Measurements from ENCODE around the gene BOC. TPM values are rescaled to one million over a fixed set of nuclear protein-coding genes. Genes with fewer than 3 reads are reported as not detected.

BOC gene
- total and polyA plus RNA-seq, 5 experiments from 2014 or later = not detected

DNA sequence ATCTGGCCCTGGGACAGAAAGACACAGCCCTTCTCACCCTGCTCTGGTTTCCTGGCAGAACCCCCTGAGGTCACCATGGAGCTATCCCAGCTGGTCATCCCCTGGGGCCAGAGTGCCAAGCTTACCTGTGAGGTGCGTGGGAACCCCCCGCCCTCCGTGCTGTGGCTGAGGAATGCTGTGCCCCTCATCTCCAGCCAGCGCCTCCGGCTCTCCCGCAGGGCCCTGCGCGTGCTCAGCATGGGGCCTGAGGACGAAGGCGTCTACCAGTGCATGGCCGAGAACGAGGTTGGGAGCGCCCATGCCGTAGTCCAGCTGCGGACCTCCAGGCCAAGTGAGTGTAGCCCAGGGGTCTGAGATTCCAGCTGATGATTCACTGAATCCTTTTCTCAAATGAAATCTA is 61.7 kb downstream of the BOC start:
- Mint-ChIP-seq H3K36me3 (no peaks in the 10 kb centered on the region), H3K27me3 (peaks cover 0 to 14% (median 0%) of the 10 kb centered on the region in 5 donors), H3K27ac (no peak overlapping the region), H3K4me1 (peaks cover 4 to 20% (median 10%) of the 10 kb centered on the region in 4 donors), H3K4me3 (no peak overlapping the region), H3K9me3 (no peaks in the 10 kb centered on the region)
- ATAC-seq = no peak
- POLR2A ChIA-PET = no interaction called here
- no peak for DNase-seq

DNA sequence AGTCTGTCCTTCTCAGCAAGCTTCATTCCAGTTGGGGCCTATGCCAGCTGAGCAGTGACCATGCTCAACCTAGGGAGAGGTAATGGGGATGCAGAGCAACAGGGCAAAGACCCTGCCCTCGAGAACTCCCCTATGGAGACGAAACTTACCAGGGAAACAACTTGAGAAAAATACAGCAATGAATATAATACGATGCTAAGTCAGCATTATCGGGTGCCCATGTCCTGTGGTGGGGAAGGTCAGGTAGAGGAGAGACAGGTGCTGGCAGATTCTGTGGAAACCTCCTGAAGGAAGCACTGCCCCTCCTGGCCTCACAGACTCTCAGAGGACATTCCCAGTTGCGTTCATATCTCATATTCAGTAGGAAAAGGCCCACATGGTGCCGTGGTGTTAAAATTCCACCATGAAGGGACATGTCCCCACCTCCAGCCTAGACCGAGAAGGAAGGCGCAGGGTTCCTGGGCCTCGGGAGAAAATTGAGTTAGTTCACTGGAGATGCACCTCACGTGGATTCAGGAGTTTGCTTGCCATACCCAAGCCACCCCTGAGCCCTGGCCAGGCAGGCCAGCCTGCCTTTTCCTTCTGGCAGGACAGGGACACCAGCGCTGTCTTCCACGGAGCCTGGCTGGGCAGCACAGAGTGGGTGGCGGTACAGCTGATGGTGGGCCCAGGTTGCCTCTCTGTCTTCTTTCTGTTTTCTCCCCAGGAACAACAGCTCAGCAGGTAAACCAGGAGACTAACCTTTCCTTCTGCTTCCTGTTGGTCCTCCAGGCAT is 62.4 kb downstream of the BOC start:
- H3K4me1 Mint-ChIP-seq = peaks cover 4 to 20% (median 10%) of the 10 kb centered on the region in 4 donors
- no peak overlapping the region for H3K4me3 Mint-ChIP-seq
- POLR2A ChIA-PET = no interaction called here
- H3K27ac Mint-ChIP-seq = no peak overlapping the region
- DNase-seq = no peak
- peaks cover 0 to 13% (median 0%) of the 10 kb centered on the region in 5 donors for H3K27me3 Mint-ChIP-seq
- H3K36me3 Mint-ChIP-seq = no peaks in the 10 kb centered on the region
- no peaks in the 10 kb centered on the region for H3K9me3 Mint-ChIP-seq
- no peak for ATAC-seq

DNA sequence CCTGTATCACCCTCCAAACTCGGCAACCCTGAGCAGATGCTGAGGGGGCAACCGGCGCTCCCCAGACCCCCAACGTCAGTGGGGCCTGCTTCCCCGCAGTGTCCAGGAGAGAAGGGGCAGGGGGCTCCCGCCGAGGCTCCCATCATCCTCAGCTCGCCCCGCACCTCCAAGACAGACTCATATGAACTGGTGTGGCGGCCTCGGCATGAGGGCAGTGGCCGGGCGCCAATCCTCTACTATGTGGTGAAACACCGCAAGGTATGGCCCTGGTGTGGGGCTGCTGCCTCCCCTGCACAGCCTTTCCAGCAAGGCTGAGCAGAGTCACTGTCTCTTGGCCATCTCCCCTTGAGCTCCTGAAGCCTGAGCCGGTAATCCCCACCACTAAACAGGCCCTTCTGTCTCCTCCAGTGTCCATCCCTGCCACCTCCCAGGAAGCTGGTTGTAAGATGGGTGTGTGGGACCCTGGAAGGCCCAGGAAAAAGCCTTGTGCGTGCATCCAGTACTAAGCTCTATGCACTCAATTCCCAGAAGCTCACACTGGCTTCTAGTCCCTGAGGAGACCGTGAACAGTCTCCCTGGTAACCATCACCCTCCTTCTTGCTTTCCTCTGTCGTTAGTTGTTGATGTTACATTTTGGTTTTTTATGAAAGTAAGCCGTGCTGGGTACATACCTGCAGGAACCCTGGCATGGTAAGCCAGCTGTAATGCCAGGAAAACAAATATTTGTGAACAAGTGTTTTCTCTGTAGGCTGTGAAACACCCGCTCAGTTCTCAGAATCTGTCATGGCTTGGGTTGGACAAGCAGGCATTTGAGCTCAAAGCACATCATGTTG is 63.3 kb downstream of the BOC start:
- Mint-ChIP-seq H3K4me3 (no peak overlapping the region), H3K4me1 (peaks cover 4 to 20% (median 10%) of the 10 kb centered on the region in 4 donors), H3K36me3 (no peaks in the 10 kb centered on the region), H3K27me3 (peaks cover 0 to 15% (median 0%) of the 10 kb centered on the region in 5 donors), H3K9me3 (no peaks in the 10 kb centered on the region), H3K27ac (peak overlapping the region in 1 of 10 donors; percentile 29)
- DNase-seq = no peak
- ATAC-seq = no peak
- POLR2A ChIA-PET = no interaction called here

DNA sequence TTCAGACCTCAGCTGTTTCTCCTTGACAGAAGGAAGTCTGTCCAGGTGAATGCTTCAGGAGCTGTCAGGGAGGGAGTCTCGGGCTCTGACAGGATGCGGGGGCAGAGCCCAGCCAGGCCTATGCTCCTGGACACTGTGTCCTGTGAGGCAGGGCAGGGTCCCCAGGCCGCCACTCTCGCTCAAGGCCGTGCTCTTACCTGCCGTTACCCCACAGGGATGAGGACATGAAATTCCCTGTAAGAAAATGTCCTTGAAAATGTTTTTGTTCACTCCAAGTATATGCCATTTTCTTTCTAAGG is 63.9 kb downstream of the BOC start:
- Mint-ChIP-seq H3K4me3 (no peak overlapping the region), H3K4me1 (peaks cover 4 to 20% (median 10%) of the 10 kb centered on the region in 4 donors), H3K9me3 (no peaks in the 10 kb centered on the region), H3K27ac (peak overlapping the region in 1 of 10 donors; percentile 29), H3K36me3 (no peaks in the 10 kb centered on the region), H3K27me3 (peaks cover 0 to 15% (median 0%) of the 10 kb centered on the region in 5 donors)
- no peak for ATAC-seq
- POLR2A ChIA-PET = no interaction called here
- no peak for DNase-seq

DNA sequence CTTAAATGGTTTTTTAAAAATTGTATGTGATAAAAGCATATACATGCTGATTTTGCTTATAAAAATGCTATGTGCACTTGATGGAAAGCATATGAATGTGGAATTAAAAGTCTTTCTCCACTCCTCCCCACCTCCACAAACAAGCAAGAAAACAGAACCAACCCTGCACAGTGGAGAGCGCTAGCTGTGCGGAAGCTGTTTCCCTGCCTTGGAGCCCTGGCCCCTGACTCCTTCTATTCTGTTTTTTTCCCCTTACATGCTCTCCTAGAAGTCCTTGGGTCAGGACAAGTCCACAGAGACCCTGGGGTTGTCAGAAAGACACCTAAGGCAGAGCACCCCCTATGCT is 64.2 kb downstream of the BOC start:
- peak overlapping the region in 1 of 10 donors; percentile 19 for H3K27ac Mint-ChIP-seq
- POLR2A ChIA-PET = no interaction called here

DNA sequence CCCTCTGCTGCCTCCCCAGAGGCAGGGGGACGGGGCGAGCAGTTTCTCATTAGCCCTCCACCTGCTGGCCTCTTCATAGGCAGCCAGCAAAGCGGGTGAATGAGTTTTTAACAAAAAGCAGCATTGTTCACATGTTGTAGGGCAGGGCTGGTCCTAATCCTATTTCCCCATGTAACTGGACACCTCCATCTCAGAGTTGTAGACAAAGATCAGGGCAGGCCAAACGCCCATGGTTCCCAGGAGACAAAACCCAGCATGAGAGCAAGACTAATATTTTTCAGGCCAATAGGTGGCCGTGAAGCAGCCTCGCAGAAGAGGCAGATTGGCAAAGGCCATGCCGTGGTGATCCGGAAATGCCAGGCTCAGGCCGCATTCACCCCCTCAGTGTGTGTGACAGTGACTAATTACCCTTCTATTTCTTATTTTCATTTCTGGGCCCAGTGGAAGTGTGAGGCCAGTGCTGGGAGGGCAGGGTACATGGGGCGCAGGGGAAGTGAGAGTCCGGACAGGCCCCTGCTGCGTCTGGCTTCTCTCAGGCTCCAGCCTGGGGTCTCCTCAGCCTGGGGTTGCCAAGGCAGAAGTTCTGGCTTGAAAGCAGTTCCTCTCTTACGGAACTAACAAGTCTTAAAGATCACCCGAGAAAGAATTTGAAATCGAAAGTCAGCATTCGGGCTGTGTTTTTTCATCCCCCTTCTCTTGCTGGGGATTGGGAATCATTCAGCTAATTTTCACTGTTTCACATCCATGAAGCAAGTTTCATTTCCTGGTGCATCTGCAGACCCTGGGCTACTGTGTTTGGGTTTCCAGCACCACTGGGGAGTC is 64.8 kb downstream of the BOC start:
- Mint-ChIP-seq H3K36me3 (no peaks in the 10 kb centered on the region), H3K4me3 (peak overlapping the region in 3 of 10 donors; percentile 22 to 64 (median 23)), H3K27ac (peak overlapping the region in 4 of 10 donors; percentile 11 to 59 (median 30)), H3K27me3 (peaks cover 0 to 15% (median 0%) of the 10 kb centered on the region in 5 donors), H3K4me1 (peaks cover 4 to 20% (median 10%) of the 10 kb centered on the region in 4 donors), H3K9me3 (no peaks in the 10 kb centered on the region)
- no peak for DNase-seq
- POLR2A ChIA-PET = no interaction called here
- ATAC-seq = no peak

More for the DNA sequence above, 64.2 kb downstream of the BOC start:
- H3K36me3 Mint-ChIP-seq = no peaks in the 10 kb centered on the region
- H3K9me3 Mint-ChIP-seq = no peaks in the 10 kb centered on the region
- no peak for DNase-seq
- peak overlapping the region in 1 of 10 donors; percentile 22 for H3K4me3 Mint-ChIP-seq
- peaks cover 4 to 20% (median 10%) of the 10 kb centered on the region in 4 donors for H3K4me1 Mint-ChIP-seq
- H3K27me3 Mint-ChIP-seq = peaks cover 0 to 15% (median 0%) of the 10 kb centered on the region in 5 donors
- no peak for ATAC-seq

DNA sequence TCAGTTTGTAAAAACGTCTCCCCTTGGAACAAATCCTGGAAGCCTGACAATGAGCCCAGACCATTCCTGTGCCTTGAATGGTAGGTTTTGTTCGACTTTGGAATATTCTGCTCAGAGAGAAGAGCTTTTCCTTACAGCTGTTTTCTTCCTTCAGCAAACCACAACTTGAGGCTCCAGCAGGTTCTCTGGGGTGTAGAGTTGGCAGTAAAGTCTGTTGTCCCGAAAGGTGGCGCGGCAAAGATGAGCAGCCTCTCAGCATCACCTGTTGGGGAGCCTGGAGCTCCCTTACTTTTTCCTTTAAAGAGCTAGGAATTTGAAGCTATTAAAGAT is 65.4 kb downstream of the BOC start:
- Mint-ChIP-seq H3K9me3 (no peaks in the 10 kb centered on the region), H3K4me1 (peaks cover 4 to 20% (median 10%) of the 10 kb centered on the region in 4 donors), H3K36me3 (no peaks in the 10 kb centered on the region), H3K27me3 (peaks cover 0 to 15% (median 0%) of the 10 kb centered on the region in 5 donors), H3K4me3 (peak overlapping the region in 2 of 10 donors; percentile 10 to 64), H3K27ac (peak overlapping the region in 1 of 10 donors; percentile 19)
- POLR2A ChIA-PET = no interaction called here
- DNase-seq = no peak
- ATAC-seq = no peak

DNA sequence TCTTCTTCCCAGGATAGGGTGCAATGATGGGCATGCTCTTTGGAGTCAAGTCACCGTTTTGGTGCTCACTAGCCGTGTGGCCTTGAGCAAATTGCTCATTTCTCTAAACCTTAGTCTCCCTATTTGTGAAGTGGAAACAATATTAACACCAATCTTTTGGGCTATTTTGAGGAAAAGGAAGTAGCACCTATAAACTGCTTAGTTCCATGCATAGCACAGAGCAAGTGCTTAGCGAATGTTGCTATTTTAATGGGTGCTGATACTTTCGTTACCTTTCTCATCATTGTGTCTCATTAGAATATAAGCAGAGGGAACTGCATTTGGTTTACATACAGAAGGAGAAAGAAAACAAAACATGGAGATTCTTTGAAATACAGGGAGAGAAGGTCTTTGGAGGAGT is 66.1 kb downstream of the BOC start:
- no peaks in the 10 kb centered on the region for H3K36me3 Mint-ChIP-seq
- POLR2A ChIA-PET = no interaction called here
- peaks cover 4 to 20% (median 10%) of the 10 kb centered on the region in 4 donors for H3K4me1 Mint-ChIP-seq
- H3K4me3 Mint-ChIP-seq = no peak overlapping the region
- H3K27me3 Mint-ChIP-seq = peaks cover 0 to 15% (median 0%) of the 10 kb centered on the region in 5 donors
- no peak for ATAC-seq
- H3K27ac Mint-ChIP-seq = no peak overlapping the region
- no peaks in the 10 kb centered on the region for H3K9me3 Mint-ChIP-seq
- DNase-seq = no peak

DNA sequence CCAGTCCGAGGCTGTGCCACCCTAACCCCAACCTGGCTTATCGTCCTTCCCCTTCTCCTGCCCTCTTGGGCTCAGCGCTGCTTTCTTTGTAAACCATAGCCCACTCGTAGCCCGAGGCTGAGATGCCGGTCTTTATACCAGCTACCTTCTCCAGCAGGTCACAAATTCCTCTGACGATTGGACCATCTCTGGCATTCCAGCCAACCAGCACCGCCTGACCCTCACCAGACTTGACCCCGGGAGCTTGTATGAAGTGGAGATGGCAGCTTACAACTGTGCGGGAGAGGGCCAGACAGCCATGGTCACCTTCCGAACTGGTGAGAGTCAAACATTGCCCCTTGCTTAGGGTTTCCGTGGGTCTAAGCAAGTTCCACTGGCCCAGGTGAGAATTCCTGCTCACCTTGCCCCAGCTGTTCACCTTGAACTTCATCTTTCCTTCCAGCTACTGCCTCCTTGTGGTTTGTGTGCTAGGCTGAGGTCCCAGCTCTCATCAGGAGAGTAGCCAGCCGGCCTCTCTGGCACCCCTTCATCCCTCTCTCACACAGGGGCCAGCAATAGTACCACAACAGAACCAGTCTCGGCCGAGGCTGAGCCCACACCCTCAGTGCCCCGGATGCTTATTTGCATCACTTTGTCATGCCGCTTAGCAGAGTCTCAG is 66.7 kb downstream of the BOC start:
- no peak overlapping the region for H3K27ac Mint-ChIP-seq
- no peaks in the 10 kb centered on the region for H3K36me3 Mint-ChIP-seq
- H3K4me3 Mint-ChIP-seq = no peak overlapping the region
- POLR2A ChIA-PET = no interaction called here
- no peak for ATAC-seq
- H3K27me3 Mint-ChIP-seq = peaks cover 0 to 15% (median 0%) of the 10 kb centered on the region in 5 donors
- H3K4me1 Mint-ChIP-seq = peaks cover 5 to 20% (median 10%) of the 10 kb centered on the region in 4 donors
- H3K9me3 Mint-ChIP-seq = no peaks in the 10 kb centered on the region
- DNase-seq = no peak

DNA sequence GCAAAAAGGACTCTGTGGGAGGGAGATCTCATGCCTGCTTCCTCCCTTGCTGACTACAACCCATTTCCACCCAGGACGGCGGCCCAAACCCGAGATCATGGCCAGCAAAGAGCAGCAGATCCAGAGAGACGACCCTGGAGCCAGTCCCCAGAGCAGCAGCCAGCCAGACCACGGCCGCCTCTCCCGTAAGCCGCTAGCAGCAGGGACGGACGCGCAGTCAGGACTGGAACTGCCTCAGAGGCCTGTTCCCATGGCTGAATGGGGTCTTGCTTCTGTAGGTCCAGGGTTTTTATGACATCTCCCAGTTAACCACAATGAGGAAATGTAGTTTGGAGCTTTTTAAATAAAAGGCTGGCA is 67.2 kb downstream of the BOC start:
- Mint-ChIP-seq H3K36me3 (no peaks in the 10 kb centered on the region), H3K4me1 (peaks cover 5 to 20% (median 10%) of the 10 kb centered on the region in 4 donors), H3K27ac (peak overlapping the region in 1 of 10 donors; percentile 76), H3K4me3 (no peak overlapping the region), H3K9me3 (no peaks in the 10 kb centered on the region), H3K27me3 (peaks cover 0 to 15% (median 0%) of the 10 kb centered on the region in 5 donors)
- POLR2A ChIA-PET = no interaction called here
- ATAC-seq (no peak), DNase-seq (no peak)

DNA sequence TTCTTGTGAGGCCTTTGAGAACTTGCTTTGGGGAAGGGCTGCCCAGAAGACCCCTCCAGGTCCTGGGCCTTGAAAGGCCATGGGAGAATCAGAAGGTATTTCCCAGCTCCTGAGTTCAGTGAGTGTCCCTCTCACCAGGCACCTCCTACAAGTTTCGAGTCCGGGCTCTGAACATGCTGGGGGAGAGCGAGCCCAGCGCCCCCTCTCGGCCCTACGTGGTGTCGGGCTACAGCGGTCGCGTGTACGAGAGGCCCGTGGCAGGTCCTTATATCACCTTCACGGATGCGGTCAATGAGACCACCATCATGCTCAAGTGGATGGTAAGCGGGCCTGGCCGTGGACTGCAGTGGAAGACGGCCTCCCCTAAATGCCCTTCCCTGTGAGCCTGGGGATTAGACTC is 68.3 kb downstream of the BOC start:
- H3K4me3 Mint-ChIP-seq = no peak overlapping the region
- DNase-seq = no peak
- H3K9me3 Mint-ChIP-seq = no peaks in the 10 kb centered on the region
- peaks cover 5 to 20% (median 10%) of the 10 kb centered on the region in 4 donors for H3K4me1 Mint-ChIP-seq
- peaks cover 0 to 12% (median 0%) of the 10 kb centered on the region in 5 donors for H3K27me3 Mint-ChIP-seq
- no peak for ATAC-seq
- no peaks in the 10 kb centered on the region for H3K36me3 Mint-ChIP-seq
- no peak overlapping the region for H3K27ac Mint-ChIP-seq
- POLR2A ChIA-PET = no interaction called here

DNA sequence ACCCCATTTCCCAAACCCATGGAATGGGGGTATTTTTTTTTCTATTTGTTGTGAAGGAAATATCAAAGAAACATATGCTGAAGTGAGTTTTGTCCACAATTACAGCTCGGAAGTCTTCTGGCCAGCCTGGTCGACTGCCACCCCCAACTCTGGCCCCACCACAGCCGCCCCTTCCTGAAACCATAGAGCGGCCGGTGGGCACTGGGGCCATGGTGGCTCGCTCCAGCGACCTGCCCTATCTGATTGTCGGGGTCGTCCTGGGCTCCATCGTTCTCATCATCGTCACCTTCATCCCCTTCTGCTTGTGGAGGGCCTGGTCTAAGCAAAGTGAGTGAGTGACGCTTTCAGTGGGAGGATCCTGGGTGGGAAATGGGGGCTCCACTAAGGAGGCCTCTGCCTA is 71.9 kb downstream of the BOC start:
- H3K4me3 Mint-ChIP-seq = no peak overlapping the region
- H3K27ac Mint-ChIP-seq = no peak overlapping the region
- H3K4me1 Mint-ChIP-seq = peaks cover 0 to 1% (median 0%) of the 10 kb centered on the region in 4 donors
- POLR2A ChIA-PET = no interaction called here
- H3K27me3 Mint-ChIP-seq = peaks cover 0 to 5% (median 0%) of the 10 kb centered on the region in 5 donors
- H3K36me3 Mint-ChIP-seq = no peaks in the 10 kb centered on the region
- DNase-seq = no peak
- H3K9me3 Mint-ChIP-seq = no peaks in the 10 kb centered on the region
- no peak for ATAC-seq
